Endothelial cell of coronary artery (primary cell): ENCODE data around the gene PRDM1. TPM values are rescaled to one million over a fixed set of nuclear protein-coding genes. Genes with fewer than 3 reads are reported as not detected.

ENCODE experiments used
- total RNA-seq: library from RNA; depleted of rRNA; stranded (reverse); fragments of >200 nt; gene quantifications from 2 replicates; pipeline ENCODE4 v1.2.3, GENCODE V29; 2014

The PRDM1 gene
- total RNA-seq, result 0.94 and 3.4 TPM in 2 replicates

DNA sequence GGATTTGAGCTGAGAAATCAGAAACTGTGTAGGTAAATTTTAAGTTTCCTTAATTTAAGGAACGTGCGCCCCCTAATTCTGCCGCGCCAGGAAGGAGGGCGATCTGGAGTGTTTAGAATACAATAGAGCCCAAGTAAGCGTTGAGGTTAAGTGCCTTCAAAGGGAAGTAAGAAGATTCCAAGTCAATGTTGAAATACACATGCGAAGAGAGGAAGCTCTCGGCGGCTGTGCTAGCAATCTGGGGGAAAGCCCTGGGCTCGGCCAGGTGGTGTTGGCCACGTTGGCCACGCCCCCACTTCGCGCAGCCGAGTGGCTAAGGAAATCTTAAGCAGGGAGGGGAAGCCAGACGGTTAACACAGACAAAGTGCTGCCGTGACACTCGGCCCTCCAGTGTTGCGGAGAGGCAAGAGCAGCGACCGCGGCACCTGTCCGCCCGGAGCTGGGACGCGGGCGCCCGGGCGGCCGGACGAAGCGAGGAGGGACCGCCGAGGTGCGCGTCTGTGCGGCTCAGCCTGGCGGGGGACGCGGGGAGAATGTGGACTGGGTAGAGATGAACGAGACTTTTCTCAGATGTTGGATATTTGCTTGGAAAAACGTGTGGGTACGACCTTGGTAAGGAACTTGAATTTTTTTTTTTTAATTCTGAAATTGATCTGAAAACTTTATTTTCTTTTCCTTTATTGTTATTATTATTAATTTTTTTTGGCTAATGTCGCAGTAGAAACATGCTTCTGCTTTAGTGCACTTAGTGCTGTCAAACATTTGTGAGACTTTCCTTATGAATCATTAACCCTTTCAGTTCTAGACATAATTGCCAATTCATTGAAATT, at the start of gene PRDM1:
TSS of gene PRDM1 (plus strand) at position 353 of the 830 bp plus-strand sequence. CDS start at position 571, 218 bp downstream.

Other genes starting within 250 kb of the PRDM1 start
- gene ATG5, start 239.4 kb downstream of the PRDM1 start, total RNA-seq, result 57.8 and 61.9 TPM in 2 replicates